GM19035 (cell line): ENCODE measurements around the gene NRIP1.

ENCODE experiments used
- ATAC-seq: cut with Tn5 transposase; IDR thresholded peaks from one replicate; pipeline ENCODE4 v1.9.1; 2021; ENCODE audit not compliant: unreplicated experiment

The NRIP1 gene

DNA sequence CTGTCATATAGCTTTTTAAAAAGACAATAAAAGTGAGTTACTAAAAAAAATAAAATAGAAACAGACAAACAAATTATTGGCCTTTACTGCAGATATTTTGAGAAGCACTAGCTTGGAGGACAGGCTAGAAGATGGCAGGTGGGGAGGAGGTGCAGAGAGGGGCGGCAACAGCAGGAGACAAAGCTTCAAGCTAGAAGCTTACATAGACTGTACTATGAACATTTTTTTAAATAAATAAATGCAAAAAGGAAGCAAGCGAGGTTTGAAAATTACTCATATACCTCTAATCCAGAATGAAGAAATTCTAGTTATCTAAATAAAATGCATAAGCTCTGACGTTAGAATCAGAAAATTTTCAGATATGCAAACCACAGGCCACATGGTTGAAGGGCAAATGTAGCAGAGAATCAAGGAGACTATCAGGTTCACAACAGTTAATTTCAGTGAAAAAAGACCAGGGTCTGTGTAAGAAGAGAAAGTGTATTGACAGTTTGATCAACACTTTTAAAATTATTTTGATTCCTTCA is 54.9 kb downstream of the NRIP1 start:
- no peak for ATAC-seq

DNA sequence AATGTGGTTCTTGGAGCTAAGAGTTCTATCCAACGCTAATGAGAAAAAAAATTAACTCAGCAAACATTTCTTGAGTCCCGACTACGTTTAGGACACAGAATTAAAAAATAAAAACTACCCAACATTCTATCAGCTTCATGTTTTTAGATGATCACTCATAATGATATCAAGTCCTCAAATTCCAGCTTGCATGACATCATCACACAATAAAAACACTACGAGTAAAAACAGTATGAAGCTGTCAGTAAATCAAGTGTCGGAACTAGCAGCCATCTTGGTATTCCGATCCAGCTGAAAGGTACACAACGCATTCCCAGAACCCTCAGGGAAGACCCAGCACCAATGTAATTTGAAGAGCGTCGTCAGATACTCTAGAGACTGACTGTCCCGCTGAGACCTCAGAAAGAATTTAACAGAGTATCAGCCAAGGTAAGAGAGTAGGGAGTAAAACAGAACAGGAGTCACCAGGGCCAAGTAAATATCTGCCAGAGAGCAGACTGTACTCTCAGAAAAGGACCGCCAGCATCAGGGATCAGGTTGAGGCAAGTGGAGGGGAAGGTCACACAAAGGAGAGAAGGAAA is 57.0 kb downstream of the NRIP1 start:
- ATAC-seq, result no peak

DNA sequence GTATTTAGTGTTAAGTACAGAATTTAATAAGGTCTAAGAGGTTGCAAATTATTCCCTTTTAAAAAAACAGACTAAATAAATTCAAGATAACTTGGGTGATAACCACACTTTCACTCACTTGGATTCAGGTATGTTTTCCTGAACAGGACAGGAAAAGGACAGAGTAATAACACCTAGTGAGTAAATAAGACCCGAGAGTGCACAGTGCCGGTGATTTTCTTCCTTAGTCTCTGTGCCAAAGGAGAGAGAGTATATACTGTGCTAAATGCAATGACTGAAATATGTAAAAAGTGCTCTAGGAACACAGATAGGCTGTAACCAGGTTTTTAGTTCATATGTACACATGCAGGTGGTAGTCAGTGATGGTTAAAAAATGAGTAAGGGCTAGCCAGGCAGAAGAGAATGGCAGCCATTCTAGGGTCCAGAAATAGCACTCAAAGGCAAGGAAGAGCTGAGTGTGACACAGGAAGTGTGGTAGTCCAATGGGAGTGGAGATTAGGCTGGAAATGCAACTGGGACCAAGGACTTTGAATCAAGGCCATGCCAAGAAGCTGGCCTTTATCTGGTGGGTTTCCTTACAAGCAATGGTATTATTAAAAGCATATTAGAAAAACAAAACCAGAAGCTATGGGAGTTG is 58.1 kb downstream of the NRIP1 start:
- ATAC-seq, result no peak

DNA sequence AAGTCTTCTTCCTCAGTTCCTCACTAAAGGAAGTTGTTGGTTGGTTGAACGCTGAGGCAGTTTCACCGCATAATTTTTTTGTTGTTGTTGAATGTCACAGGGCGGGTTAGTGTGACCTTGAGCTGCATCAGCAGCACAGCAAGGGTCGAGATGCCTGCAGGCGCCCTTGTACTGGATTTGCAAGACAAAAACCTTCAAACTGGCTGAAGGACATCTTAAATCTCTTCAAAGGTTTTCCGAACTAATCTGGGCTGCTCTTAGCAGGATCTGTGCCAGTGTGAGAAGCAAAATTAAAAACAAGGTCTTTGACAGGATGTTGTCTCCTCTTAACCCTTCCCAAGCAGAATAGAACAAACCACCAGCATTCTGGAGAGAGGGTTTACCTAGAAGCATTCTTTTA is 59.4 kb downstream of the NRIP1 start:
- no peak for ATAC-seq

DNA sequence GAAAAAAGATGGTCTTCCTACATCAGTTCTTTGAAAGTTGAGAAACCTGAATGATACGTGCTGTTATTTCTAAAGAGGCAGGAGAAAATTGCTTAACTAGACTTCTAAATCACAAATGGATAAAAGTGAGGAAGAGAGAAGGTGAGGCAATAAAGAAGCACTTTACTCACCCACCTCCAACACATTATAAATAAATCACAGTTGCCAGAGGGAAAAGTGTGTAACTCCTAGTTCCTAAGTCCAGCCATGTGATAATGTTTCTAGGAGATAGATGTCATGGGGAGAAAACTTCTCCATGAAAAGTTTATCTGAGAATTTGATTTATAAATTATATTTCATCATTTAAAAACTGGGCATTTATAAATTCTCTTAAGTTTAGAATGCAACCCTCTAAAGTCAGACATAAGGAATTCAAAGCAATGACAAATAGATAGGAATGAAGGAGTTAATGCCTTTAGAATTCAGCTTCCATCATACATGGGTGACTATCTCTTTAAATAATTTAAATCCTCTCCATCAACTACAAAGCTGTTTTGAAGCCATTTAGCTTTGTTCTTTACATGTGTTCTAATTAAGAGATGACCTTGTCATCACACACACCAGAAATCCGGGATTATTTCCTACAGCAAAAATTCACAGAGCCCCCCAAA is 60.0 kb downstream of the NRIP1 start:
- no peak for ATAC-seq

DNA sequence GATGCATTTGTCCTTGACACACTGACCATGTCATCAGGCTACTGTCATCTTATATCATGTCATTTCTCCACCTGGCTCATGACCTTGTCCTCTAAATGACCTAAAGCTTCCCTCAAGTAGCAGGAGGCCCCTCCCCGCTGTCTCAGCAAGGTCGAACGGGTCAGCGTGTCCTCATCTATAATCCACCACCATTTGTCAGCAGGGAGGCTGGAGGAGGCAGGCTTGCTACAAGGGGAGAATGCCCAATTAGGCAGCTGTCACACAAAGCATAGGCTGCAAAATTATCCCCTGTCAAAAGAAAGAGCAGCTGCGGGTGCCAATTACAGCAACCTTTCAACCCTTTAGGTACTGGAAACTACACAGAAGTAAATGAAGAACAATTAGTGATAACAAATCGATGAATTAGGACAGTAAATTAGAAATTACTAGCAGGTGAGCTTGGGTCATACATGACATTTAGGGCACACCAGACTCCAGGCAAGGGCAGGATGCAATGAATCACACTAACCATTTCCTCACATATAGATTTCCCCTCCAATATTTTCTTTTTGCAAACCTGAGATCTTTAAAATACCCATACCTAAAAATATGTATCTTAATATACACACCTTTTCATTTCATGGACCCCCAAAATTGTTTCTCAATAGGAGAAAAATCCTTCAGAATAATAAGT is 61.2 kb downstream of the NRIP1 start:
- ATAC-seq, result no peak

DNA sequence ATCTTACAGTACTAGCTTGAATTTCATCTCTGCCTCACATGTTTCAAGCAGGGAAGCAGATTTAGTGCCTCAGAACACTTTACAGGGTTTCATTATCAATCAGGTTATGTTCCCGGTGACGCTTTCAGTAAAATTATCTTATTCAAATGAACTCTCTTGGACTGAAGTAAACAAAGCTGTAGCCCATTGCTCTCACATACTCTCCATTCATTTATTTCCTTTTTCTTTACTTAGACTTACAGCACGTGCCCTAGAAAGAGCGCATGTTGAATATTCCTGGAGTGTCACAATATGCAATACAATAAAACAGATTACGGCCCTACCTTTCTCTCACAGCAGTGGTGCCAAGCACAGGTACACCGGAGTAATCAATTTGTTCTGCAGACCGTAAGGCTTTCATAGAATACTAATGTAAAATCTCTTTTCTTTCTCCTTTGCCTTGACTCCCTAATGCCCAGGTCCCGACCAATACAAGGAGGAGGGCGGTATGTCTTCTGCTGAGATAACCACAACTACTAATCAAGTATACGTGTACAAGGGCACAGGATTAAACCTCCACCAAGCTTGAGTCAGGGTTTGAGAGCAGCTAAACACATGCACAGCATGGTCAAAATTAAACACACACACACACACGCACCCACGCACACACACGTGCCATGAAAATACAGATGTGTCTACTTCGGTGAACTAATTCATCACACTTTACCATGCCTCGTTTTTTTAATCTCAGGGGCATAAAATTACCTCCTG is 62.8 kb downstream of the NRIP1 start:
- ATAC-seq, result peak; percentile 85

DNA sequence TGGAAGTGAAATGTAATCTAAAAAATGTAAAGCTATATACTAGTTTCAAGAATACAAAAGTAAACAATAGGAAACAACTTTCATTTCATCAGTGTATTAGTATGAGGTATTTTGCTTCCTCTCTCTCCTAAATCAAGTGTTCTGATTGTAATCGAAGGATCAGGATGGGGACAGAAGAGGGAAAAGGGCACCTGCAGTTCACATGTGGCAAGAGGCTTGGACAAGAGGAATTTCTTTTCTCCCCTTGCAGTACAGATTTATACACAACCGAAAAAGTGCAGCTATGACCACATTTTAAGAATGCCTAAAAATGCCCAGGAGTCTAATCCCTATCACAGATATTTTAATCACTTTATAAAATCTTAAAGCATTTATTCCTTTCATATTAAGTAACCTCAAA is 63.7 kb downstream of the NRIP1 start:
- no peak for ATAC-seq

DNA sequence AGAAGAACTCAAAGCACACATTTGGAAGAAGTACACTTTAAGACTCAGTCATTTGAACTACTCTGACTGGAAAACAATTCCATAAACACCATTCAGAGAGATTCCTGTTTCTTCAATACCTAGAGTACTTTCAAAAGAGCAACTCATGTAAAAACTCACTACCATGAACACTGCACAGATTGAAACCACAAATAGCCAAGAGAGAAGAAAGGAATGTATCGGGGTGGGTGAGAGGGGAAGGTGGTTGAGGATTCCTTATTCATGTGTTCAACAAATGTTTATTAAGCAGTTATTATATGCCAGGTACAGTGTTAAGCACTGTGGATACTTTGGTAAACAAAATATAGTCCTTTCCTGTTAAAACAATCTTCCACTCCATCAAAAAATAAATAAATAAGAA is 64.7 kb downstream of the NRIP1 start:
- no peak for ATAC-seq

DNA sequence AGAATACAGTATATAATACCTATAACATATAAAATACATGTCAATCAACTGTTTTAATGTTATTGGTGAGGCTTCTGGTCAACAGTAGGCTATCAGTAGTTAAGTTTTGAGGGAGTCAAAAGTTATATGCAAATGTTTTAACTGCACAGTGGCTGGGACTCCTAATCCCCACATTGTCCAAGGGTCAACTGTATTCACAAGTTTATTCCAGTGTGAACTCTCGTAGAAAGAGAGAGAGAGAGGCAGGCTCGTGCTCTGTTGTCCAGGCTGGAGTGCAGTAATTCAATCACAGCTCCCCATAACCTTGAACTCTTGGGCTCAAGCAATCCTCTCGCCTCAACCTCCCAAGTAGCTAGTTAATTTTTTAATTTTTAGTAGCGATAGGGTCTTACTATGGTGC is 66.0 kb downstream of the NRIP1 start:
- no peak for ATAC-seq

DNA sequence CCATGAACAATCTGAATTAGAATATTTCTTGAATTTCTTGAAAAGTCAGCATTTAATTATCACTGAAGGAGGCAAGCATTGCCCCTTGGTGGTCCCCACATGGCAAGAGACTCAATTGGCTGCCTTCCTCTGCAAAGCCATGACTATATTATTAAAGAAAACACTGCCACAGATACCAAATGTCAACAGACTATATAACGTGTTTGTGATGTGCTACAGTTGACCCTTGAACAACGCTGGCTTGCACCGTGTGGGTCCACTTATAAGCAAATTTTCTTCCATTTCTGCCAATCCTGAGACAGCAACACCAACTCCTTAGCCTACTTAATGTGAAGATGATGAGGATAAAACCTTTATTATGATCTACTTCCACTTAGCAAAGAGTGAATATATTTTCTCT is 66.5 kb downstream of the NRIP1 start:
- ATAC-seq, result no peak

DNA sequence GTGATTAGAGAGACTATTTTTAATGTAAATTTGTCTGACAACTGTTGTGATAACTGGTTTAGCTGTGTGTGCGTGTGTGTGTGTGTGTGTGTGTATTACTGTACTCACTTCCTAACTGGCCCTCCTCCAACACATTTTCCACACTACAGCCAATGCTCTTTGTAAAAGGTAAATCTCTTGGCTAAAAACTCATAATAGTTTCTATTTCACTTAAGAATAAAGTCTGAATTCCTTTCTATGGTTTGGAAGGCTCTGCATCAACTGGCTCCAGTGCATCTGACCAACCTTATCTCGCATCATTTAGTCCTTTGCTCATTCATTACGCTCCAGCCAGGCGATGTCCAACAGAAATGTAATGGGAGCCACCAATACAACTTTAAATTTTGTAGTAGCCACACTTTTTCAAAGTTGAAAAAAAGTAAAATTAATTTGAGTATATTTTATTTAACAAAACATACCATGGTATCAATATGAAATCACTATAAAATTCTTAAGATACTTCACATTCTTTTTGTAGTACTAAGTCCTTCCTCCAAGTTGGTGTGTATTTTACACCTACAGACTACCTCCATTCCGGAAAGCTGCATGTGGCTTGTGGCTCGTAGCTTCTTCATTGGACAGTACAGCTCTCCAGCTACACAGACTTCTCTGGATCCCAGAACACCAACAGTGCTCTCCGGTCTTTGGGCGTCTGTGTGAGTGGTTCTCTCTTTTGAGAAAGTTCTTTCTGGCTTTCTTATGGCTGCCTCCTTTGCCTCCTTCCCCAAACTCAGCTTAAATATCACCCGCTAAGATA is 68.9 kb downstream of the NRIP1 start:
- ATAC-seq, result no peak

DNA sequence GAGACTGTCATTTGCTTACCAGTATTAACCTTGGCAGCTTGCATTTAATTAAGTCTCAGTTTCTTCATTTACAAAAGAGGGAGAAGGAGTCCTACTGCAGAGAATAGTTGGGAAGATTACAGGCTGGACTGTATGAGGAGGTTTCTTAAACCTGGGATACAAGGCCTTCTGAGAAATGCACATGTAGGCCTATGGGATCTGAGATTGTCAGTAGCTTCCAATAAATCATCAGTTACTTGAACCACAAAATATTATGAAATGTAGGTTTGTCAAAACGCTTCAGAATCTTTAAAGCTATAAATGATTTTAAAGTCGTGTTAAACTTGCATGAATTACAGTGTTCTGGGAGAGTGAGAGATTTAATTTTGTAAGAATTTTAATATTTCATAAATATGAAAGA is 69.6 kb downstream of the NRIP1 start:
- ATAC-seq, result no peak

DNA sequence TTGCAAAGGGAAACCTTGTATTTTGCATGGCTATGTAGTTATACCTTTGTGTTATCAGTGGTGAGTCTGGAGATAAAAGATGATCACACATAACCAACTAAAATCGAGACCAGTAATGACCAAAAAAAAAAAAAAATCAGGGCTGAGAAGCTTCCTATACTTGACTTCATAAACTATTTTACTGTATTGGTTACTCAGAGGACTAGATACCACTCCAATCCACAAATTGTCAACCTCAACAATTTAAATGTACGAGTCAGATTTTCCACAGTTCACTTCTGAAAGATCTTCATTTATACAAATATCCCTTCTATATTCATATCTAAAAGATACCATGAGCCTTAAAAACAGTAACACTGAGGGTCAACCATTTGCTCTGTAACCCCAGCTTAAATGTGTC is 71.7 kb downstream of the NRIP1 start:
- no peak for ATAC-seq

DNA sequence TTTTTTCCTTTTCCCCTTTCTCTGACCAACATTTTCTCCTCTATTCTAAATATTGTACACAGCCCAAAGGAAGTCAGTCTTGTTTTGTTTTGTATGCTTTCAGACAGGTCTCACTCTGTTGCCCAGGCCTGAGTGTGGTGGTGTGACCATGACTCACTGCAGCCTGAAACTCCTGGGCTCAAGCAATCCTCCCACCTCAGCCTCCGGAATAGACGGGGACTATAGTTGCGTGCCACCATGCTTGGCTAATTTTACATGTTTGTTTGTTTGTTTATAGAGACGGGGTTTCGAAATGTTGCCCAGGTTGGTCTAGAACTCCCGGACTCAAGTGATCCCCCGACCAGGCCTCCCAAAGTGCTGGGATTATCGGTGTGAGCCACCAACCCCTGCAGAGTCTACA is 72.8 kb downstream of the NRIP1 start:
- no peak for ATAC-seq

DNA sequence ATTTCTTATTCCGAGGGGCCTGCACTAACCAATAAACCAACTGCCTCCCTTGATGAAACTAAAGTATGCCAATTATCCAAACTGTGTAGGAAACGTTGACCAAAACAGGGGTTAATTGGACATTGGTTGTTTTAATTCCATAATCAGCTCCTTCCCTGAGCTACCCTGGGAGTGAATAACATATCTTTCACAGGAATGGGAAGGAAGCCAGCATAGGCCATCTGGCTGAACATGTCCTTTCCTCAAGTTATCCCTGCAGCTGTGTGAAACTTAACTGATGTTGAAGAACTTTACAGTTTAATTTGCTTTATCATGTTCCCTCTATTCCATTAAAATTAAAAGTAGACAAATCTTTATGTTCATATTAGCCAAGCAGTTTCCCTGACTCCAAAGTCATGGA is 75.4 kb downstream of the NRIP1 start:
- ATAC-seq, result no peak

DNA sequence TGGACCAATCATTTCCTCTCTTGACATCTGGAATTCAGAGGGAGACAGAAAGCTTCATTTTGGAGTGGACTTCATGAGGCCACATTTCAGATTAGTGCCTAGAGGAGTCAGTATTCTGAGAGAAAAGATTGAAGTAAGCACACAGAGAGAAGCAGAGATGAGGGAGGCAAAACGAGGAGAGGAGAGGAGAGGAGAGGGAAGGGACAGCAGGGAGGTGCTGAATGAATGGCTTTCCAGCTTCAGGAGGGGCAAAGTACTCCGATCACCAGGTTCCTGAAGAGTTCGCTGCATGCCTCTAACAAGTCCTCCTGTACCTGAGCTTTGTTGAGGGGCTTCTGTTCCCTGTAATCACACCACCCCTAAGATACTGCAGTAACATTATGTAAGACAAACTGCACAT is 76.0 kb downstream of the NRIP1 start:
- no peak for ATAC-seq

DNA sequence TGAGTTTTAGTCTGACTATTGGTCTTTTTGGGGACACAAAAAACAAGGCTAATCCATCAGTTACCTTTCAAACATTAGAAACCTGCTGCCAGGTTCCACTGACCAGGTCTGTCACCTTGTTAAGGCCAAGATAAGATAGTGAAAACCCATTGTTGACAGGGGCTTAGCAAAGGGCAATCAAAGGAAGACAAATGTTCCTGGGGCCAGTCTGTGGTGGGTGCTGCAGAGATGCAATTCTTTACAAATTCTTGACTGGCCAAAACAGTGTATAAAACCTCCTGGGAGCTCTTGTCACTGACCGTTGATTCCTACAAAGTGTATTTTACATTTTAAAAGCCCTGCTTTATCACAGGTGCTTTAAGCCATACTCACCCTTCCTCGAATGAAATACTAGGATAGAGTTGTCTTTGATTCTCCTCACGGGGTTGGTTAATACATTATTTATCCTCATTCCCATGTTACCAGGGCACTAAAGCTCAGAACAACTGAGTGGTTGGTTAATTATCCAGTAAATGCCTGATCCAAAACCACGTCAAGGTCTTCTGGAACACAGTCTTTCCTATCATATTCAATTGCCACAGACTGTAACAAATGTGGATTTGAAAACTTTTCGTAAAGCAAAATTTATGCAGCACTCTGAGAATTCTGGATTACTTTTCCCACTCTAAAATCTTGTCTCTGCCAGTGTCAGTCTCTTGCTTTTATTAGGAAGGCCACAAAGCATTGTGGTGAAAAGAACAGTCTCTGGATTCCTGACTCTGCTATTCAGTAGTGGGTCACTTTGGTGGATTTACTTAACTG is 77.2 kb downstream of the NRIP1 start:
- no peak for ATAC-seq

DNA sequence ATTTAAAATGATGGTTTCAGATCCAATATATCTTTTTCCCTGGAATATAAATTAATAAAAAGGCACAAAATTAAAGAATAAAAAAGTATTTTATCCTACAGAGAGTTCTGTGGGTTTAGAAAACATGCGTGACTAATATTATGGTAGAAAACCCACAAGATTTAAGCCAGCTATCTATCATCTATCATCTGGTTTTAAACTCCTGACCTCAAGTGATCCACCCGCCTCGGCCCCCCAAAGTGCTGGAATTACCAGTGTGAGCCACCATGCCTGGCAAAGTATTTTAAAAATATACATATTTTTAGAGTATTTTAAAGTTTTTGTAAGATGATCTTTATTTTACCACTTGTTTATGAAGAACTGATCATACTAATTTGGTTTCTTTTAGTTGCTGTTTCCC is 79.5 kb downstream of the NRIP1 start:
- no peak for ATAC-seq

DNA sequence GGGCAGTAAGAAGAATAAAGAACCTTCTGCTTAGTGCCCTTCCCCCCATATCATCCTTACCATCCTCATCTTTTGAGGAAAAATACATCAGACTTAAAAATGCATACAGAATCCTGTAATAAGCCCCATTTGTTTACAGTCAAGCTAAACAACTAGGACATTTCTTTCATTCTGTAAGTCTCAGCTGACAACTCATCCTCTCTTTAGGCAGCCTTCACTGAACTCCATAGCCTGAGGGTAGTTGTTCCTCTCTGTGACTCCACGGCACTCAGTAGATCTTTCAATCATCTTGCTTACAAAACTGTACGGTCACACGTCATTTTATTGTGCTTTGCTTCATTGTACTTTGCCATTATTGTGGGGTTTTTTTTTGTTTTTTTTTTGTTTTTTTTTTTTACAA is 82.5 kb downstream of the NRIP1 start:
- no peak for ATAC-seq
